ENCODE measurements around the gene CERK.
"Not testable (repeated sequence)": the region's sequence is repeated elsewhere in the genome, so short reads cannot be mapped to it uniquely, and the experiment has no call there.

CERK gene

DNA sequence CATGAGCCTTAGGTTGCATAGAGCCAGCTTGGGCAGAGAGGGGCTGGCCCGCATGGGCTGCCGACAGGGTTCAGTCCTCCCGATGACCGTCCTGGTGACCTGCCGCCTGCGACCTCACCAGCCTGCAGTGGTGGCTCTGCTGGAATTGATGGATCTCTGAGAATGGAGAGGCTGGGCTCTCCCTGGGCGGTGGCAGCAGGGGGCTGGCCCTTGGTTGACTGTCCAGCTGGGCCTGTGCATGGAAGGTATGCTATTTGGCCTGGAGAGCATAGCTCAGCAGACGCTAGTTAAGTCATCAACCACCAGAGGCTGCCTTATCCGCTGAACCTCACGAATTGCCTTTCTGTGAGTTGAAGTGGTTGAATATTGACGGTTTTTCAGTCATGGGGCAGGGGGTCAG, 98.2 kb downstream of the CERK start:
- no peak for DNase-seq

DNA sequence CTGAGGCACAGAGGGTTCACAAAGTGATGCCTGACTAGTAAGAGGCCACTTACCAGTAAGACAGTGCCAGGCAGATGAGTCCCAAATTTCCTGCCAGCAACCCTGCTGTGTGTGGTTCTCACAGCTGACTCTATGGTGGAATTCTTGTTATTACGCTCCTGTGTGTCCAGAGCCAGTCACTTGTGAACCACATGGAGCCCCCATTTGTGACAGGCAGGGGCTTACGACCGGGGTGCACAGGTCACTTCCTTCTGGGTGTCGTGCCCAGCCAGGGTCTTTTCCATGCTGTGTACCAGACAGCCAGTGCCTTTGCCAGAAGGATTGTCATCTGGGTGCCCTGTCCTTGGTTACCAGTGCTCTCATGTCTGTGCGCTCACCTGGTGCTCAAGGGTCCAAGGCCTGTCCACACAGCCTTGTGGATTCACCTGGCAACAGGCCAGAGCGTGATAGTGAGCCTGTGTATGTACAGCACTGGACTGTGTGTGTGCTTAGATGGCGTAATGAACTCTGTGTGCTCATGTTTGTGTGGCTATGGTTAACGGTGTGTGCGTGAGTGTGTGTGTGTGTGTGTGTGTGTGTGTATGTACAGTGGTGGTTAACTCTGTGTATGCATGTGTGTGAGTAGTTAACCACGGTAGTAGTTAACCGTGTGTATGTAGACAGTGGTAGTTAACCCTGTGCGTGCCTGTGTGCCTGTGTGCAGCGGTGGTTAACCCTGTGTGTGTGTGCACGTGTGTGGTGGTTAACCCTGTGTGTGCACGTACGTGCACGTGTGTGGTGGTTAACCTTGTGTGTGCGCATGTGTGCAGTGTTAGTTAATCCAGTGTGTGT, 99.2 kb downstream of the CERK start:
- DNase-seq: no peak

DNA sequence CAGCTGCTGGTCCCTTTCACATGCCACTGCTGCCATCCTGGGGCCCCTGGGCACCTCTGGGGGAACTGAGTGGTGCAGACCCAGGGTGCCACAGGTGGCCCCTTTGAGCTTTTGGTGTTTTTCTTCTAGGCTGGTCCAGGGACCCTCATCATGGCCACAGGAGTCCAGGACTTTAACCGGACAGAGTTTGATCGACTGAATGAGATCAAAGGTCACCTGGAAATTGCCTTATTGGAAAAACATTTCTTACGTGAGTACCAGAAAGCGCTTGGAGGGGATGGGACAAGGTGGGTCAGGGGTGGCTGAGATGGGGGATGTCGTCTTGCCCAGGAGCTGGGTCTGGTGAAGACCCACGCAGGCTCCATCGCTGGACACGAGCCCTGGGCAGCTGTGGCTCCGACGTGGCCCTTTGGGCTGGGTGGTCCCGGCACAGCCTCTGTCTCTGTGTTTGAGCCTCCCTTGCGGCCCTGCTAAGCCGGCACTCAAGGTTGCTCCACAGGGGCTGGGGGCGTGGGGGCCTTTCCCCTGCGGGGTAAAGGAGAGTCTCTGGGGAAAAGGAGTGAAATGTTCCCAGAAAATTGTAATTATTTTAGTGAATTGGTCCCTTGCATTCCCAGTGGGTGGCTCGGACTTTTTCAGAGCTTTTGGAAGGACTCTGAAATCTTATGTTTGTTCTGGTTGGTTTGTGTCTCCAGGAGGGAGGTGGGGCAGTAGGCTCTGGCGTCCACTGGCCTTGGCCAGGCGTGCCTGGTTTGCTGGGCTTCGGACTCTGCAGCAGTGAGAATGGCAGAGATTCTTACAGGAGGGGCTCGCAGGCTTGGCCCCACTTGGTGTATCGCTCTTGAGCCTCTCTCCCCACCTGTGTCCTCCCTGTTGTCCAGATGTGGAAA, 100.1 kb downstream of the CERK start:
- no peak for DNase-seq

DNA sequence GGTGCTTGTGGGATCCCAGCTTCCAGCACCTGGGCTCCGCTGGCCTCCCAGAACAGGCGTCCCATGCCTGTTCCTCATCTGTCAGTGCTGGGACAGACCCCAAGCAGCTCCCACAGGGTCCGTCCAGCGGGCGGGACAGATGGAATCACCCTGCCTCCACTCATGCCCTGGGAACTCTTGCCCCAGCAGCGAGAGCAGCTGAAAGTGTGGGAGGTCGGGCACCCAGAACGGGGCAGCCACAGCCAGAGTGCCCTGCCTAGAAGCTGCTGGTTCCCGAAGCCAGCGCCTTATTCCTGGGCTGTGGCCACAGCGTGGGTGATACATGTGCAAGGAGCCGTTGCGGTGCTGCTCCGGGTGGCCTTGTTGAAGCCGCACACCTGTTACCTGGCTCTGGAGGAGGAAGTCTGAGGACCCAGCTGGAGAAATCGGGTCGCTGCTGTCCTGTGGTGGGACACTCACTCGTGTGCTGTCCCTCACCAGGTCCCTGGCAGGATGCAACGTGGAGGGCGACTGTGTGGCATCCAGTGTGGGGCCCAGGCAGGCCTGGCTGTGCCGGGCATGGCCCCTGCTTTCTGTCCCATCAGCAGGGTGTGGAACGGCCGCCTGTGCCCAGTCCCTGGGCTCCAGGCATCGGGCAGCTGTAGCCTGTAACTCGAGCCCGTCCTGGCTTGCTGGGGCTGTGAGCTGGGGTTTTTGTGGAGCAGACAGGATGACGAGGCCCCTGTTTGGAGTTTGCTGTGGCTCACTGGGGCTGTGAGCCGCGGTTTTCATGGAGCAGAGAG, 101.6 kb downstream of the CERK start:
- DNase-seq: no peak

DNA sequence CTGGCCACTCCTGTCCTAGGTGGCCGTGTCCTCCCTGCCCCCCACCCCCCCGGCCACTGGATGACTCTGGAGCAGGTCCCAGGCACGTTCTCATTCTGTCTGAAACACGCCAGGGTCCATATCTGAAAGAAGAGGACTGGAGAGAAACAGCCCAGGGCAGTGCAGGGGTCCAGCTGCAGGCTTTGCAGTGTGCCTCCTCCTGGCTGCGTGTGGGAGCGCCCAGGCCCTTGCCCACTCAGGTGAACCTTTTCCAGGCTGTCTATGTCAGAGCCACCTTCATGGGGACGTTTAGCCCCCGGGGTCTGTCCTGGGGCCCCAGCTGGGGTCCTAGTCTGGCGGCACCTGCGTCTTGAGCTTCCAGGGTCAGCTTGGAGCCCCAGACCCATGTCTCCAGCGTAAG, 102.3 kb downstream of the CERK start:
- DNase-seq: no peak

DNA sequence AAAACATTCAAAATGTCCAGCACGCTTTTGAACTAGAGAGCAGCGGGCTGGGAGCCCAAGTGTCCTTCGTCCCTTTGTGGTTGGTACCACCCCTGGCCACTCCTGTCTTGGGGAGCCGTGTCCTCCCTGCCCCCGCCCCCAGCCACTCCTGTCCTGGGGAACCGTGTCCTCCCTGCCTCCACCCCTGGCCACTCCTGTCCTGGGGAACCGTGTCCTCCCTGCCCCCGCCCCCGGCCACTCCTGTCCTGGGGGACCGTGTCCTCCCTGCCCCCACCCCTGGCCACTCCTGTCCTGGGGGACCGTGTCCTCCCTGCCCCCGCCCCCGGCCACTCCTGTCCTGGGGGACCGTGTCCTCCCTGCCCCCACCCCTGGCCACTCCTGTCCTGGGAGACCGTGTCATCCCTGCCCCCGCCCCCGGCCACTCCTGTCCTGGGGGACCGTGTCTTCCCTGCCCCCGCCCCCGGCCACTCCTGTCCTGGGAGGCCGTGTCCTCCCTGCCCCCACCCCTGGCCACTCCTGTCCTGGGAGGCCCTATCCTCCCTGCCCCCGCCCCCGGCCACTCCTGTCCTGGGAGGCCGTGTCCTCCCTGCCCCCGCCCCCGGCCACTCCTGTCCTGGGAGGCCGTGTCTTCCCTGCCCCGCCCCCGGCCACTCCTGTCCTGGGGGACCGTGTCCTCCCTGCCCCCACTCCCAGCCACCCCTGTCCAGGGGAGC, 102.9 kb downstream of the CERK start:
- DNase-seq: not testable (repeated sequence)

Measured in T1000 (cell line).